Calu3 (cell line): ENCODE results near the gene PGAP6. TPM values are rescaled to one million over a fixed set of nuclear protein-coding genes. Genes with fewer than 3 reads are reported as not detected.

ENCODE experiments used
- Bru-seq: library from RNA; stranded (reverse); fragments of 400-500 nt; gene quantifications from one replicate; lab custom pipeline; 2021; lab: Mats Ljungman, UMichigan
- BruChase-seq, 2 experiments: library from RNA; stranded (reverse); fragments of 400-500 nt; gene quantifications; one replicate each; lab custom pipeline; 2021; lab: Mats Ljungman, UMichigan
- BruUV-seq: library from RNA; stranded (reverse); fragments of 400-500 nt; replicated peaks from 2 replicates; lab custom pipeline; 2021; lab: Mats Ljungman, UMichigan
- CTCF ChIA-PET: fragments of 300-600 bp; sonication (Branson Sonifier 250); formaldehyde crosslinking; loops from one replicate; lab custom pipeline; 2022; ENCODE audit warnings: antibody characterized with exemption; lab: Charles Lee
- DNase-seq: peaks from one replicate; pipeline ENCODE4 v3.0.0; 2022
- H3K27ac Mint-ChIP-seq: one replicate; pipeline ENCODE4 v1.8.0; 2022; ENCODE audit warnings: mixed read lengths; ENCODE audit not compliant: unreplicated experiment
- H3K27me3 Mint-ChIP-seq: one replicate; pipeline ENCODE4 v1.8.0; 2022; ENCODE audit warnings: mixed read lengths; ENCODE audit not compliant: unreplicated experiment
- H3K36me3 Mint-ChIP-seq: one replicate; pipeline ENCODE4 v1.8.0; 2022; ENCODE audit warnings: mild to moderate bottlenecking, moderate library complexity, mixed read lengths; ENCODE audit not compliant: insufficient read depth, unreplicated experiment
- H3K4me1 Mint-ChIP-seq: one replicate; pipeline ENCODE4 v1.8.0; 2022; ENCODE audit warnings: mild to moderate bottlenecking, low read depth, mixed read lengths; ENCODE audit not compliant: unreplicated experiment
- H3K4me3 Mint-ChIP-seq: one replicate; pipeline ENCODE4 v1.8.0; 2022; ENCODE audit warnings: mild to moderate bottlenecking, low read depth, moderate library complexity, mixed read lengths; ENCODE audit not compliant: unreplicated experiment
- H3K9me3 Mint-ChIP-seq: one replicate; pipeline ENCODE4 v1.8.0; 2022; ENCODE audit warnings: low read depth, mixed read lengths; ENCODE audit not compliant: unreplicated experiment
- CTCF ChIP-seq: fragments of 200-600 bp; IDR thresholded peaks from one replicate; pipeline ENCODE4 v1.8.0; 2022; ENCODE audit warnings: antibody characterized with exemption; ENCODE audit not compliant: unreplicated experiment
- intact Hi-C: fragments of 100-400 bp; cut with micrococcal nuclease; formaldehyde crosslinking; loops from one replicate; pipeline ENCODE4 v1.10.0; 2022; ENCODE audit not compliant: unreplicated experiment
- long read RNA-seq: library from polyadenylated mRNA; stranded (forward); transcript quantifications from one replicate; pipeline ENCODE4 v2.0.0, GENCODE V29; 2022
- total RNA-seq: library from RNA; stranded (reverse); gene quantifications from 2 replicates; pipeline ENCODE4 v1.2.3, GENCODE V29; 2022

PGAP6 gene
- total RNA-seq: 70.0 and 78.5 TPM in 2 replicates
- percentile 50 among the genes with signal in this experiment for Bru-seq, nascent RNA
- BruChase-seq, experiment 1, labeled RNA remaining after a 6-hour chase: percentile 81 among the genes with signal in this experiment
- percentile 73 among the genes with signal in this experiment for BruChase-seq, experiment 2, labeled RNA remaining after a 2-hour chase
- long read RNA-seq, transcript TMEM8A-204 (13 exons, 3,691 nt): major isoform, 52 of 124 reads
- long read RNA-seq, partial matches to known transcripts: 22 of 124 reads
- long read RNA-seq, other reads (novel, unspliced or antisense): 50 of 124 reads

GRCh38 chr16:381789-382717, at the start of gene PGAP6:
TSS of gene PGAP6 (minus strand) at chr16:381978. CDS start at chr16:381821, 157 bp downstream.
- H3K4me3 Mint-ChIP-seq: peak within 1 kb of the TSS; percentile 50
- no peaks in the 10 kb centered on the region for H3K9me3 Mint-ChIP-seq
- CTCF ChIA-PET: interaction anchor here (0.7 to 1.7 kb wide), 6 partner anchors 12 to 275 kb away, joined by 3 to 9 read pairs (median 5); partner anchors contain the start of genes AXIN1, DECR2 and MRPL28
- H3K27ac Mint-ChIP-seq: peak within 1 kb of the TSS; percentile 55
- H3K36me3 Mint-ChIP-seq: peaks cover 39% of the 10 kb centered on the region
- no peaks in the 10 kb centered on the region for H3K27me3 Mint-ChIP-seq
- intact Hi-C loops: loop anchor here (2.0 kb wide), 1 partner anchor 15 kb away; the partner anchor contains the start of gene NME4
- peaks cover 9% of the 10 kb centered on the region for H3K4me1 Mint-ChIP-seq
- no peak for TF ChIP-seq CTCF
- peak; percentile 86 for DNase-seq
- BruUV-seq: TSS peak; percentile 55

GRCh38 chr16:430904-431303, 49.1 kb upstream of the PGAP6 start:
- intact Hi-C loops: no loop called here
- peaks cover 13% of the 10 kb centered on the region for H3K36me3 Mint-ChIP-seq
- CTCF ChIA-PET: no interaction called here
- BruUV-seq: no TSS peak
- no peak overlapping the region for H3K27ac Mint-ChIP-seq
- no peak overlapping the region for H3K4me3 Mint-ChIP-seq
- DNase-seq: no peak
- H3K4me1 Mint-ChIP-seq: no peaks in the 10 kb centered on the region
- H3K9me3 Mint-ChIP-seq: no peaks in the 10 kb centered on the region
- TF ChIP-seq CTCF: no peak
- H3K27me3 Mint-ChIP-seq: peaks cover 13% of the 10 kb centered on the region

GRCh38 chr16:427250-427649, 45.5 kb upstream of the PGAP6 start:
- CTCF ChIA-PET: no interaction called here
- DNase-seq: no peak
- TF ChIP-seq CTCF: no peak
- Mint-ChIP-seq H3K36me3 (peaks cover 20% of the 10 kb centered on the region), H3K9me3 (no peaks in the 10 kb centered on the region), H3K4me3 (peak overlapping the region; percentile 83), H3K27ac (peak overlapping the region; percentile 25), H3K27me3 (peaks cover 21% of the 10 kb centered on the region), H3K4me1 (peaks cover 14% of the 10 kb centered on the region)
- intact Hi-C loops: no loop called here
- BruUV-seq: TSS peak; percentile 41

- CTCF ChIA-PET: interaction anchor here (0.6 kb wide), 1 partner anchor 40 kb away, joined by 3 read pairs; no protein-coding TSS in a partner anchor
- H3K27ac Mint-ChIP-seq: peak overlapping the region; percentile 25
These were observed 45.1 kb upstream of the PGAP6 start for GRCh38 chr16:426906-427249.

More at GRCh38 chr16:426906-427249, 45.1 kb upstream of the PGAP6 start:
- peaks cover 21% of the 10 kb centered on the region for H3K27me3 Mint-ChIP-seq
- no TSS peak for BruUV-seq
- no peak for TF ChIP-seq CTCF
- no peaks in the 10 kb centered on the region for H3K9me3 Mint-ChIP-seq
- H3K4me3 Mint-ChIP-seq: peak overlapping the region; percentile 83
- peaks cover 14% of the 10 kb centered on the region for H3K4me1 Mint-ChIP-seq
- H3K36me3 Mint-ChIP-seq: peaks cover 20% of the 10 kb centered on the region
- no peak for DNase-seq
- intact Hi-C loops: no loop called here
